ENCODE measurements around the gene SLC6A9. TPM values are rescaled to one million over a fixed set of nuclear protein-coding genes. Genes with fewer than 3 reads are reported as not detected.
A peak's percentile ranks its signal among the peaks of the same experiment; 100 is the strongest.

Gene SLC6A9
- total and polyA plus RNA-seq, 2 of the 8 experiments (the other 6 are each of a cell fraction or from before 2014, with no cell fraction given) = 20.2 to 24.2 TPM

DNA sequence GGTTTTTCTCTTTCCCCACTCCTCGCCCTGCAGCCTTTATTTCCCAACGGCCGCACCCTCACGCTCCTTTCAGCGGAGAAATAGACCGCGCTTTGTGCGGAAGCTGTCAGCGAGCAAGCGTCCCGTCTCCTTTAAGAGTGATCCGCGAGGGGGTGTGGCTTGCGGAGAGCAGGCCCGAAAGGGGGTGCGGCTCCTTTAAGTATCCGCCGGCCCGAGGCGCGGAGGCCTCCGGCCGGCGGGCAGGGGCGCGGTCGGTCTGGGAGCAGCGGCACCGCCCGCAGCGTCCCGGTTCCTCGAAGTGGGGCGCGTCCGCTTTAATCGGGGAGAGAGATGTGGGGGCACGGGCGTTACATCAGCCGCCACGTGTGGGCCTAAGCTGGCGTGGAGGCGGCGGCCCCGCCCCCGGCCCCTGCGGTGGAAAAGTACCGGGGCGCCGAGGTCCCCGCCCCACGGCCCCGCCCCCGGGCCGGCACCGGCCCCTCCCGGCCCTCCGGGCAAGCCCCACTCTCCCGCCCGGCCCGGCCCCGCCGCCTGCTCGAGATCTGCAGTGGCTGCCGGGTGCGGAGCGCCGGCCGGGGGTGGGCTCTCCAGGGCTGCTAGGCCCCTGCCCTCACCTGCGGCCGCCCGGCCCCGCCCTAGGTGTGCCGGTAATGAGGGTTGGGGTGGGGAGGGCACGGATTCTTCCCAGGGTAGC is 1.2 kb downstream of the SLC6A9 start:
- peak overlapping the region; percentile 95 for H3K56ac ChIP-seq (replicated peaks; ENCODE audit: insufficient read length, low read depth, low read length)
- peaks cover 0 to 24% of the 10 kb centered on the region in 2 experiments; a peak in 2 of 4 replicates for H3K79me2 ChIP-seq (ENCODE audit: control insufficient read depth in 1 of 2, insufficient read depth in 2 of 2, low read length in 2 of 2)
- H3K4me2 ChIP-seq (ENCODE audit: insufficient read depth in 1 of 2, low read depth in 2 of 2, low read length in 2 of 2) = peak overlapping the region; percentile 97 to 99
- peak overlapping the region; percentile 78 to 96 (median 86) for H3K4me3 ChIP-seq (ENCODE audit: extremely low read depth in 1 of 4, insufficient read depth in 2 of 4, low read depth in 3 of 4, low read length in 4 of 4)
- H4K20me1 ChIP-seq (replicated peaks in 1 of 2; ENCODE audit: control insufficient read depth in 1 of 2, insufficient read depth in 2 of 2, low read length in 2 of 2) = peaks cover 3 to 6% of the 10 kb centered on the region in 2 experiments
- peak overlapping the region; percentile 86 for H4K5ac ChIP-seq (ENCODE audit: insufficient read length, low read depth, low read length)
- no peak overlapping the region for H2AFZ ChIP-seq (ENCODE audit: low read length)
- H2BK120ac ChIP-seq (replicated peaks; ENCODE audit: low read depth, low read length) = no peak overlapping the region
- H3K9ac ChIP-seq (replicated peaks in 1 of 4; ENCODE audit: extremely low read depth in 1 of 4, low read depth in 3 of 4, low read length in 3 of 4) = peak overlapping the region; percentile 62 to 79 (median 74)
- H3K4ac ChIP-seq (replicated peaks; ENCODE audit: insufficient read length, low read depth, low read length) = no peak overlapping the region
- H3K18ac ChIP-seq (ENCODE audit: extremely low read depth, low read length) = peak overlapping the region; percentile 98
- H4K91ac ChIP-seq (replicated peaks; ENCODE audit: insufficient read length, low read length) = peak overlapping the region; percentile 61
- FAIRE-seq = peak; percentile 79
- peak overlapping the region; percentile 73; the same call in 1 of the 2 replicates for H3K27ac ChIP-seq (ENCODE audit: low read depth, low read length)
- peaks cover 12 to 28% (median 18%) of the 10 kb centered on the region in 4 experiments for H3K4me1 ChIP-seq (replicated peaks in 1 of 4; ENCODE audit: control insufficient read depth in 3 of 4, insufficient read depth in 4 of 4, low read length in 3 of 4)
- peaks cover 5% of the 10 kb centered on the region for H3K79me1 ChIP-seq (ENCODE audit: low read depth, low read length)
- no peak overlapping the region for H2BK12ac ChIP-seq (ENCODE audit: low read depth, low read length)
- no peak overlapping the region for H2AK5ac ChIP-seq (ENCODE audit: low read depth, low read length)
- WGBS, 2 experiments (ENCODE audit: extremely low coverage in 1 of 2, insufficient coverage in 1 of 2, insufficient read length in 1 of 2, insufficient replicate concordance in 2 of 2, low coverage in 1 of 2, low lambda C conversion rate in 2 of 2, missing lambda C conversion rate in 1 of 2) = 2% methylated on average over 49 of the region's 75 CpGs; no CpG with 5 or more reads in 1 of the 2 experiments
- no peak overlapping the region for H2BK15ac ChIP-seq (ENCODE audit: low read length)
- H3K36me3 ChIP-seq (ENCODE audit: control insufficient read depth in 2 of 4, insufficient read depth in 4 of 4, low read length in 3 of 4) = no peaks in the 10 kb centered on the region
- DNase-seq (ENCODE audit: low read depth in 1 of 2, low spot score in 2 of 2) = peak in 1 of 2 experiments; percentile 92
- no peak overlapping the region for H3K23ac ChIP-seq (ENCODE audit: insufficient read length)
- peaks cover 4% of the 10 kb centered on the region; the same call in 1 of the 2 replicates for H3K23me2 ChIP-seq (ENCODE audit: low read depth, low read length)
- CTCF ChIA-PET (ENCODE audit: partially characterized antibody) = interaction anchor here (1.5 to 13.5 kb wide), 6 partner anchors 14 to 84 kb away, joined by 4 to 239 read pairs (median 86); partner anchors contain the start of gene DPH2
- no peak overlapping the region for H3K14ac ChIP-seq (ENCODE audit: insufficient read length)
- peak overlapping the region; percentile 76; the same call in 1 of the 2 replicates for H4K8ac ChIP-seq (ENCODE audit: extremely low read depth, insufficient read depth, low read length)
- H2BK5ac ChIP-seq (ENCODE audit: low read depth, low read length) = peak overlapping the region; percentile 88; the same call in 1 of the 2 replicates
- no peaks in the 10 kb centered on the region for H3K9me3 ChIP-seq (ENCODE audit: insufficient read depth in 2 of 2, low read depth in 1 of 2, low read length in 1 of 2)
- no peaks in the 10 kb centered on the region for H3K27me3 ChIP-seq (replicated peaks in 1 of 4; ENCODE audit: control insufficient read depth in 3 of 4, extremely low read depth in 1 of 4, insufficient read depth in 3 of 4, low read length in 3 of 4)
- H2BK20ac ChIP-seq (ENCODE audit: low read length) = no peak overlapping the region
- POLR2A ChIA-PET (ENCODE audit: partially characterized antibody) = interaction anchor here (0.6 to 26.2 kb wide), 17 partner anchors 13 to 701 kb away, joined by 3 to 544 read pairs (median 5); partner anchors contain the start of genes ATP6V0B, DMAP1, KDM4A and RNU5D-1
- TF ChIP-seq EZH2 (IDR thresholded peaks at IDR 0.05; ENCODE audit: low read depth, low read length, severe bottlenecking) (no peak), SP1 (IDR thresholded peaks at IDR 0.05; ENCODE audit: low read depth, low read length) (0 out of 2 replicates have a peak, but pooled peaks have one; percentile 14), RXRA (IDR thresholded peaks at IDR 0.05; ENCODE audit: insufficient read depth, low read depth, low read length) (no peak), ASH2L (IDR thresholded peaks at IDR 0.05; ENCODE audit: low read length) (no peak), CHD1 (IDR thresholded peaks at IDR 0.05; ENCODE audit: low read depth, low read length) (no peak), KDM1A (IDR thresholded peaks at IDR 0.05; ENCODE audit: borderline replicate concordance, low read length) (no peak), KDM4A (IDR thresholded peaks at IDR 0.05; ENCODE audit: low read depth, low read length, severe bottlenecking) (no peak), RBBP5 (IDR thresholded peaks at IDR 0.05; ENCODE audit: borderline replicate concordance, low read depth, low read length) (0 out of 2 replicates have a peak, but pooled peaks have one; percentile 34), EP300 (IDR thresholded peaks at IDR 0.05; ENCODE audit: borderline replicate concordance in 1 of 2, low read depth in 2 of 2, low read length in 2 of 2) (peak in 1 of 2 experiments; percentile 3; a peak in 1 of 3 replicates)
- TF ChIP-seq, protein P1, sequence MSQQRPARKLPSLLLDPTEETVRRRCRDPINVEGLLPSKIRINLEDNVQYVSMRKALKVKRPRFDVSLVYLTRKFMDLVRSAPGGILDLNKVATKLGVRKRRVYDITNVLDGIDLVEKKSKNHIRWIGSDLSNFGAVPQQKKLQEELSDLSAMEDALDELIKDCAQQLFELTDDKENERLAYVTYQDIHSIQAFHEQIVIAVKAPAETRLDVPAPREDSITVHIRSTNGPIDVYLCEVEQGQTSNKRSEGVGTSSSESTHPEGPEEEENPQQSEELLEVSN (IDR thresholded peaks at IDR 0.05) = no peak

Data from H1 (cell line).